HG03575 (cell line): ENCODE data around the gene CPNE7.
"Not testable (repeated sequence)": the region's sequence is repeated elsewhere in the genome, so short reads cannot be mapped to it uniquely, and the experiment has no call there.

Experiments
- ATAC-seq: cut with Tn5 transposase; IDR thresholded peaks from one replicate; pipeline ENCODE4 v1.9.1; 2021; ENCODE audit not compliant: unreplicated experiment, insufficient number of reproducible peaks, low FRiP score; ENCODE audit errors: extremely low read depth

CPNE7 gene

GRCh38 chr16:89577055-89577759 lies 1.6 kb downstream of the CPNE7 start:
- ATAC-seq: no peak

DNA sequence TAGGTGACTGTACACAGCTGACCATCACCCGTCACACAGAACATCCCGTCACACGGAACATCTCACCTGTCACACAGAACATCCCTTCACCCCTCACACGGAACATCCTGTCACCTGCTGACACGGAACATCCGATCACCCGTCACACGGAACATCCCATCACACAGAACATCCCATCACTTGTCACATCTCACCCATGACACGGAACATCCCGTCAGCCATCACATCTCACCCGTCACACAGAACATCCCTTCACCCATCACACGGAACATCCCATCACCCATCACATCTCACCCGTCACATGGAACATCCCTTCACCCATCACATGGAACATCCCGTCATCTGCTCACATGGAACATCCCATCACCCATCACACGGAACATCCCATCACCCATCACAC lies 3.8 kb downstream of the CPNE7 start:
- ATAC-seq: no peak

GRCh38 chr16:89581045-89581695 lies 5.6 kb downstream of the CPNE7 start:
- no peak for ATAC-seq

DNA sequence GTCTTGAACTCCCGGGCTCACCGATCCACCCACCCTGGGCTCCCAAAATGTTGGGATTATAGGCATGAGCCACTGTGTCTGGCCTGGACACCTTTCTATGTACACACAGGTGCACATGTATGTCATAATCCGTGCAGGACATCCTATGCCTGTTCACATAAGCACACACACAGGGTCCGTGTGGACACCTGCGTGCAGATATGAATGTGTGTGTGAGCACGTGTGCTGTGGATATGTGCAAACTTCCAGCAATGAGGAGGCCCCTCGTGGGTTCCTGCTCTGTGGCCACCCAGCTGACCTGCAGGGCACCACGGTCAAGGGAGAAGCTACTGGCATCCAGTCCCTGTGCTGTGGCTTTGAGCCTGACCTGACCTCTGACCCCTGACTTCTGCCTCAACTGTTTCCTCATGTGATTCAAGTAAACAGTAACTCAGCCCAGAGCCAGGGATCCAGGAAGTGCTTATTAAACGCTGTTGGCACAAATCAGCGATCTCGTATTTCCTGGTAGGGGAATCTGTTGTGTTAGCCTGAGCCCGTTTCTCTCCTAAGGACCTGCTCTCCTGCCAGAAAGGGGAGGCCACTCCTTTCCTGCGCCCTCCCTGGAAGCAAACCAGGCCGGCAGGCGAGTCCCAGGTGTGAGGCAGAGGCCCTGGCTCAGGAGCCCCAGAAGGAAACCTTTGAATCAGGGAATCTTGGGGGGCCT lies 6.5 kb downstream of the CPNE7 start:
- no peak for ATAC-seq

DNA sequence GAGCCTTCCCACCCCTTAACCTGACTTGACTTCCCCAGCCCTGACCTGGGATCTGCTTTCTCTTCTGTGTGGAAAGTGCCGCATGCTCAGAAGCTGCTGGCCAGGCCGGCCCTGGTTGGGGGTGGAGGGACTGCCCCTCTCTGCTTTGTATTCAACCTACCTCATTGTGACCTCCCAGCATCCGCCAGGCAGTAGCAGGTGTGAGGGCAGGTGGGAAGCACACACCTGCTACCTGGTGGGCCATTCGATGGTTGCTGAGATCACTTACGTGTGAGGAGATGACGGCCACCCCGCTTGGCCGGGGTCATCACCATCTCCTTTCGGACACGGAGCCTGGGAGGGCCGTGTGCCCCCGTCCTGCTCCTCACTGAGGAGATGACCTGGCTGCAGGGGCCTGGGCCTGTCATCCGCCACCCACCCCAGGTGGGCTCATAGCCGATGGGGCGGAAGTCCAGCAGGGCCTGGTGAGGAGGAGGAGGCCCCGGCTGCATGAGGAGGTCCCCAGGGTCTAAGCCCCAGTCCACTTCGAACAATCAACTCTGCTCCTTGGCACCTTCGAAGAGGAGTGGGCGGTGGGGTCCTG lies 7.1 kb downstream of the CPNE7 start:
- ATAC-seq: no peak

DNA sequence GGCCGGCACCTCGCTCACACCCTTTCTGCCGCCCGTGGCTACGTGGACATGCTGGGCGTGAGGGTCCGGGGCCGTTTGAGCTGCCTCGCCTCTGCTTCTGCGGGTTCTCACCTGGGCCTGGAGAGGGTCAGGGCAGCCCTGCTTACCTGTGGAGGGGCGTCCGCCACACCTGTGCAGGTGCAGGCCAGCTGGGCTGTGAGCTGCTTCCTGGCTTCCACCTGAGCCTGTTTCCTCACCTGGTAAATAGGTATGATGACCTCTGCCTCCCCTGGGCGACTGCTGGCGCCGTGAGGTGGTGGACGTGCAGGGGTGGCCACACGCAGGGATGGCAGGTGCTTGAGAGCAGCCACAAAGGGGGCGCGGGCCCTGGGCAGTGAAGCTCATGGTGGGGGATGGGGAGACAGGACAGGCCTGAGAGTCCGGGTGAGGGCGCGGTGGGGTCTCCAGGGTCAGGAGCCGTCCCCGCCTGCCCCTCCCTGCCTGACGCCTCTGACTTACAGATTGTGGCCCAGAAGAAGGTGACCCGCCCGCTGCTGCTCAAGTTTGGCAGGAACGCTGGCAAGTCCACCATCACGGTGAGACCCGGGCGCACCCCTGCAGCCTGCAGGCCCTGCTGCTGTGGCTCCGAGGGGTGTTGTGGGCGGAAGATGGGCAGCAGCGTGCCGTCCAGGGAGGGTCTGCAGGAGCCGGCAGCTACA lies 7.8 kb downstream of the CPNE7 start:
- ATAC-seq: no peak

DNA sequence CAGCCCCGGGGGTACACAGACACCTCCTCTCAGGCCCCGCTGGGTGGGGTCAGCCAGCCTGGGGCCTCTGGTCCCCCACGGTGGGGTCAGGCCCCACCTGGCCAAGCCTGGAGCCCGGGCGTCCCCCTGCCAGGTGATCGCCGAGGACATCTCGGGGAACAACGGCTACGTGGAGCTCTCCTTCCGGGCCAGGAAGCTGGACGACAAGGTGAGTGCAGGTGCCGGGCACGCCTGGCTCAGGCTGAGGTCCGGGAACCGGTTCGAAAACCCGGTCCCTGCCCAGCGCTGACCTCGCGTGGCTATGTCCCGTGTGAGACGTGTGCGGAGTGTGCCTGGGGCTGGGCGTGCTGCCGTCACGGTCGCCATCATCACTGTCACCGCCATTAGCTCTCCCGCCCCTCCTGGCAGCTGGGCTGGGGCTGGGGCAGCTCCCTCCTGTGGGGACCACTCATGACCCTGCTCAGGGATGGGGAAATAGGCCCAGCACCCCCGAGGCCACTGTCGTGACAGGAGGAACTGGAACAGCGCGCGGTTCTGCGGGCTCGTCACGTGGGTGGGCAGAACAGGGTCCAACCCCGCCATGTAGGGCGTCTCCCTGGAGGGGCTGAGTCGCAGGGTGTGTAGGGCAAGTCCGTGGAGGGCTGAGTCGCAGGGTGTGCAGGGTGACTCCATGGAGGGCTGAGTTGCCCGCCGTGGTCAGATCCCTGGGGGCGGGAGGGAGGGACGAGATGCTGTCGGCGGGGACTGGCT lies 8.5 kb downstream of the CPNE7 start:
- no peak for ATAC-seq

- no peak for ATAC-seq
These were observed 9.4 kb downstream of the CPNE7 start for GRCh38 chr16:89584768-89585549.

DNA sequence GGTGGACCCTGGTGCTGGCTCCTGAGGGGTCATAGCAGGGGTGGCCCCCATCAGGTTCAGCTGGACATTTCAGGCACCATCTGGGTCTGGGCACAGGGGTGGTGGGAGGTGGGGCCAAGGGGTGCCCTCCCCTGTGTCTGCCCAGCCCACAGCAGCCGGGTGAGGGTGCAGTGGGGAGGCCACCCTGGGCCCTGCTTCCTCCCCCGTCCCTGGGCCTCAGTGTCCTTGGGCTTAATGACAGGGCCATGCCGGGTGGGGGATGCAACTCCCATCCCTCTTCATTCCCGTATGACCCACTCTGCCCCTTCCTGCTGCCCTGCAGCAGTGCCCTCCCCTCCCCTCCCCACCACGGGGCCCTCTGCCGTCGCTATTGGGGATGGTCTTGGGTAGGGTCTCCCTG lies 10.7 kb downstream of the CPNE7 start:
- no peak for ATAC-seq

DNA sequence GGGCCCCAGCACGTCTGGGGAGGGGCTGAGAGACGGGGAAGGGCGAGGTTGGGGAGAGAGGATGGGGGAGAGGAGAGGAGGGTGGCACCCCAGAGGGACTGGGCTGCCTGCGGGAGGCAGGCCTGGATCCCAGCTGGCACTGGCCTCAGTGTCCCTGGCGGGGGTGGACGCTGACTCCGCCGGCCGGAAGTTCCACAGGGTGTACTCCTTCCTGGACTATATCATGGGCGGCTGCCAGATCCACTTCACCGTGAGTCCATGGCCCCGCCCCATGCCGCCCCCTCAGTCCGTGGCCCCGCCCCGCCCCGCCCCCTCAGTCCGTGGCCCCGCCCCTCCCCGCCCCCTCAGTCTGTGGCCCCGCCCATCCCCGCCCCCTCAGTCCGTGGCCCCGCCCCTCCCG lies 11.3 kb downstream of the CPNE7 start:
- no peak for ATAC-seq

- ATAC-seq: not testable (repeated sequence)
These were observed 12.1 kb downstream of the CPNE7 start for GRCh38 chr16:89587676-89588075.

DNA sequence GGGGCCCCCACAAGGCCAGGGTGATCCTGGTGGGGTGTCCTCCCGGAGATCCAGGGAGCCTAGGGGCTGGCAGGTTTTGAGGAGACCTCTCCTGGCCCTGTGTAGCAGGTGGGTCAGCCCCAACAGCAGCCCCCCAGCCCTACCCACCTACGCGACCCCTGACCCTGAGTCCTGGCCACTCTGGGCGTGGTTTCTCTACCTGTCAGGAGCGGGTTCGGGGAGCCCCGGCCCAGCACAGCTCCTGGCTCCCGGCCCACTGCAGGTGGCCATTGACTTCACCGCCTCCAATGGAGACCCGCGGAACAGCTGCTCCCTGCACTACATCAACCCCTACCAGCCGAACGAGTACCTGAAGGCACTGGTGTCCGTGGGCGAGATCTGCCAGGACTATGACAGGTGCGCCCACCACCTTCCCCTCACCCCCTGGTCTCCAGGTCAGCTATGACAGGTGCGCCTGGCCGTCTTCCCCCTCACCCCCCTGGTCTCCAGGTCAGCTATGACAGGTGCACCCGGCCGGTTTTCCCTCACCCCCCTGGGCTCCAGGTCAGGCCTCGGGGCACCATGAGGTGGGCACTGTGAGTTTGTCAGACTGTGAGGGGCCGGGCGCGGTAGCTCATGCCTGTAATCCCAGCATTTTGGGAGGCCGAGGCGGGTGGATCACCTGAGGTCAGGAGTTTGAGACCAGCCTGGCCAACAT lies 13.0 kb downstream of the CPNE7 start:
- no peak for ATAC-seq

DNA sequence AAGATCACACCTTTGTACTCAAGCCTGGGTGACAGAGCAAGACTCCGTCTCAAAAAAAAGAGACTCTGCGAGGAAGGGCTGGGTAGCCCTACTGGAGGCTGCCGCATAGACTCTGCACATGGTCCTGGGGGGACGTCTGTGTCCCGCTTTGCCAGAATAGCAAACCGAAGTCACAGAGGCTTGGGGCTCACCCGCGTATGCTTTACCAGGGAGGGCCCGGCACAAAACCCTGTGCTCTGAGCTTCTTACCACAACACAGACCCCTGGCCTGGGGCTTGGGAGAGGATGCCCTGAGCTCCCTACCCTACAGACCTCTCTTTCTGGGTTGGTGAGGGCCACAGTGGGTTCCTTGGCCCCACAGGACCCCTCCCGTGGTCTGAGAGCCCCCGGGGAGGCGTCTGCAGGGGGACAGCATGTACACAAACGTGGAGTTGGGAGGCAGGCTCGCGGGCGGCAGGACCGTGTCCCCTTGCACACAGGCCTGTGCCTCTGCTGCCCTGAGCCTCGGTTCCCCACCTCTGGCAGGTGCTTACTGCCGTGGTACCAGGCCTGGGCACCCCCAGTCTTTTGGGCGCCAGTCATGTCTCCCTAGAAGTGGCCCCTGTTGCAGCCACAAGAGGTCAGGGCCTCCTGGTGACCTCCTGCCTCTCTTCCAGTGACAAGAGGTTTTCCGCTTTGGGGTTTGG lies 13.8 kb downstream of the CPNE7 start:
- no peak for ATAC-seq

DNA sequence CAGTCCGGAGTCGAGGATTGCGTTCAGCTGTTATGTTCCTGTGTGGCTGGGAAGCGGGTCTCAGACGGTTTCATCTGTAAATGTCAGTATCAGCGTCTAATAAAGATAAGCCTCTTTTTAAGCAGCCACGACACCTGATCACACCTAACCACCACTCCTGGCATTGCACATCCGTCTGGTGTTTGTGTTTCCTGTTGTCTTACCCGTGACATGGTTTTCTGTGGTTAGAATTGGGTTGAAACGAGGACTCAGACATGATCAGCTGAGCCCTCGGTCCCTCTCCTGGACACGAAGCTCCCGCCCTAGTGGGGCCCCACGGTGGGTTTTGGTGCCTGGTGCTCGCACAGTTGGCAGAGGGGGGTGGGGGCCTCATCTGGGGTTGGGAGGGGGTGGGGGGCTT lies 18.3 kb downstream of the CPNE7 start:
- no peak for ATAC-seq

DNA sequence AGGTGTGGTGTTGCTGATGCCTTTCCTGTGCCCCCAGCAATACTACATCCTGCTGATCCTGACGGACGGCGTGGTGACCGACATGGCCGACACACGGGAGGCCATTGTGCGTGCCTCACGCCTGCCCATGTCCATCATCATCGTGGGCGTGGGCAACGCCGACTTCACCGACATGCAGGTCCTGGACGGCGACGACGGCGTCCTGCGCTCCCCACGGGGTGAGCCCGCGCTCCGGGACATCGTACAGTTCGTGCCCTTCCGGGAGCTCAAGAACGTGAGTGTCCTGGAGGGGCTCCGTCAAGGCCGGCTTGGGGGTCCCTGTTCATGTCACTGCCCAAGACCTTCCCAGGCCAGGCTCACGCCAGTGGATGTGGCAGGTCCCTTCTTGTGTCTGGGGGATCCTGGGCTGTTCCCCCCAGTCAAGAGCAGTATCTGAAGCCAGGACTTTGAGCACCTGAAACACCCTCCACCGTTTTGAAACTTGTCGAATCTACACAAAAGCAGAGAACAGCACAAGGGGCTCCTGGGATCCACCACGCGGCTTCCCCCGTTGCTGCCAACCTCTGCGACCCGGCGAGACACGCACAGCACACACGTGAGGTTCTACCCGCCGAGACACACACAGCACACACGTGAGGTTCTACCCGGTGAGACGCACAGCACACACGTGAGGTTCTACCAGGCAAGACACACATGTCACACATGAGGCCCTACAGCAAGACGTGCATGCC lies 19.9 kb downstream of the CPNE7 start:
- no peak for ATAC-seq

GRCh38 chr16:89596061-89596689 lies 20.6 kb downstream of the CPNE7 start:
- ATAC-seq: no peak
